Mesendoderm (in vitro differentiated cells): Measurements from ENCODE around the gene IQGAP2.
A peak's percentile ranks its signal among the peaks of the same experiment; 100 is the strongest.
"Not testable (repeated sequence)": the region's sequence is repeated elsewhere in the genome, so short reads cannot be mapped to it uniquely, and the experiment has no call there.

Experiments used
- DNase-seq: peaks from one replicate; pipeline ENCODE4 v3.0.0; 2013
- H2AK5ac ChIP-seq: 2 replicates; pipeline ENCODE4 v1.6.1; 2013; ENCODE audit warnings: low read length, inconsistent platforms
- H2BK120ac ChIP-seq: 2 replicates; pipeline ENCODE4 v1.6.1; 2013; ENCODE audit warnings: low read depth, mild to moderate bottlenecking, low read length, moderate library complexity, mixed read lengths
- H2BK15ac ChIP-seq: replicated peaks from 2 replicates; pipeline ENCODE4 v1.6.1; 2013; ENCODE audit warnings: low read depth, mild to moderate bottlenecking, moderate library complexity
- H2BK5ac ChIP-seq: 2 replicates; pipeline ENCODE4 v1.6.1; 2013; ENCODE audit warnings: low read length, inconsistent platforms
- H3K18ac ChIP-seq: 2 replicates; pipeline ENCODE4 v1.6.1; 2013; ENCODE audit warnings: mild to moderate bottlenecking, low read length, mixed read lengths
- H3K23ac ChIP-seq: one replicate; pipeline ENCODE4 v1.6.1; 2013; ENCODE audit warnings: low read length
- H3K27ac ChIP-seq: 2 replicates; pipeline ENCODE4 v1.5.1; 2013; ENCODE audit warnings: low read depth, mild to moderate bottlenecking, inconsistent platforms, low read length, moderate library complexity
- H3K27me3 ChIP-seq: 2 replicates; pipeline ENCODE4 v1.6.1; 2013; ENCODE audit warnings: low read length, control low read depth, mild to moderate bottlenecking, inconsistent platforms; ENCODE audit not compliant: insufficient read depth, poor library complexity
- H3K36me3 ChIP-seq: 2 replicates; pipeline ENCODE4 v1.6.1; 2013; ENCODE audit warnings: low read length, inconsistent platforms; ENCODE audit not compliant: control insufficient read depth, insufficient read depth
- H3K4ac ChIP-seq: one replicate; pipeline ENCODE4 v1.6.1; 2013; ENCODE audit warnings: low read depth, mild to moderate bottlenecking, low read length, moderate library complexity
- H3K4me1 ChIP-seq: 2 replicates; pipeline ENCODE4 v1.6.1; 2013; ENCODE audit warnings: low read depth, low read length, inconsistent platforms; ENCODE audit not compliant: control insufficient read depth
- H3K4me2 ChIP-seq: 2 replicates; pipeline ENCODE4 v1.6.1; 2013; ENCODE audit warnings: low read length
- H3K4me3 ChIP-seq: 2 replicates; pipeline ENCODE4 v1.5.1; 2013; ENCODE audit warnings: mild to moderate bottlenecking, low read length
- H3K56ac ChIP-seq: one replicate; pipeline ENCODE4 v1.6.1; 2013; ENCODE audit warnings: low read length
- H3K79me1 ChIP-seq: 2 replicates; pipeline ENCODE4 v1.6.1; 2013; ENCODE audit warnings: low read length, inconsistent platforms
- H3K79me2 ChIP-seq: 2 replicates; pipeline ENCODE4 v1.6.1; 2013; ENCODE audit warnings: mild to moderate bottlenecking, low read length; ENCODE audit not compliant: control insufficient read depth, insufficient read depth
- H3K9ac ChIP-seq: 2 replicates; pipeline ENCODE4 v1.6.1; 2013; ENCODE audit warnings: low read length, inconsistent platforms
- H4K5ac ChIP-seq: one replicate; pipeline ENCODE4 v1.6.1; 2013; ENCODE audit warnings: low read length
- H4K8ac ChIP-seq: one replicate; pipeline ENCODE4 v1.6.1; 2013; ENCODE audit warnings: low read depth, mild to moderate bottlenecking, control low read depth, low read length, moderate library complexity
- WGBS: extraction: QIAGEN DNeasy Blood & Tissue Kit; methylation state at CpG from one replicate; pipeline ENCODE4 v1.1.7; 2013; ENCODE audit warnings: low lambda C conversion rate, missing lambda C conversion rate; ENCODE audit not compliant: insufficient coverage; ENCODE audit errors: extremely low coverage; 5-methylcytosine and 5-hydroxymethylcytosine counted together

IQGAP2 gene

DNA sequence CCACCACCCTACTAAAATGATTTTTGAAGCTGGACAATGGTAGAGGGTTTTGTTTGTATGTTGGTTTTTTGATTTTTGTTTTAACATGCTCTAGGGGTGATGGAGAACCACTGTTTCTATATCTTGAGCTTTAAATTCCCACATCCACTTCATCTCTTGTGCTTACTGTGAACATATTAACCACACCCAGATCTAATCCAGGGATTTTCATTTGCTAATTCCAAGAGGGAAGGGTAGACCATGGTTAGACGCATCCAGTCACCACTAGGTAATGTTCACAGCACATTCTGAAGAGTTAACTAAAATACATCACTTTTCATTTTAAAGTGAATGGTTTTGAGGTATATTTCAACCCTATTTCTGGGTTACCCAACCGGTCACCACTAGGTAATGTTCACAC lies 36.5 kb upstream of the IQGAP2 start:
- Histone ChIP-seq H2AK5ac (no peak overlapping the region), H2BK120ac (no peak overlapping the region), H3K27me3 (no peaks in the 10 kb centered on the region), H2BK15ac (peak overlapping the region; percentile 27), H3K4me1 (no peaks in the 10 kb centered on the region), H2BK5ac (no peak overlapping the region), H3K23ac (no peak overlapping the region), H3K4me2 (no peak overlapping the region), H3K27ac (no peak overlapping the region), H3K56ac (no peak overlapping the region), H3K79me1 (no peaks in the 10 kb centered on the region), H4K5ac (no peak overlapping the region), H3K79me2 (no peaks in the 10 kb centered on the region), H3K18ac (no peak overlapping the region), H3K4ac (no peak overlapping the region), H3K4me3 (no peak overlapping the region), H4K8ac (no peak overlapping the region), H3K9ac (no peak overlapping the region), H3K36me3 (no peaks in the 10 kb centered on the region)
- no peak for DNase-seq
- no CpG with 5 or more reads among the region's 2 CpGs for WGBS

DNA sequence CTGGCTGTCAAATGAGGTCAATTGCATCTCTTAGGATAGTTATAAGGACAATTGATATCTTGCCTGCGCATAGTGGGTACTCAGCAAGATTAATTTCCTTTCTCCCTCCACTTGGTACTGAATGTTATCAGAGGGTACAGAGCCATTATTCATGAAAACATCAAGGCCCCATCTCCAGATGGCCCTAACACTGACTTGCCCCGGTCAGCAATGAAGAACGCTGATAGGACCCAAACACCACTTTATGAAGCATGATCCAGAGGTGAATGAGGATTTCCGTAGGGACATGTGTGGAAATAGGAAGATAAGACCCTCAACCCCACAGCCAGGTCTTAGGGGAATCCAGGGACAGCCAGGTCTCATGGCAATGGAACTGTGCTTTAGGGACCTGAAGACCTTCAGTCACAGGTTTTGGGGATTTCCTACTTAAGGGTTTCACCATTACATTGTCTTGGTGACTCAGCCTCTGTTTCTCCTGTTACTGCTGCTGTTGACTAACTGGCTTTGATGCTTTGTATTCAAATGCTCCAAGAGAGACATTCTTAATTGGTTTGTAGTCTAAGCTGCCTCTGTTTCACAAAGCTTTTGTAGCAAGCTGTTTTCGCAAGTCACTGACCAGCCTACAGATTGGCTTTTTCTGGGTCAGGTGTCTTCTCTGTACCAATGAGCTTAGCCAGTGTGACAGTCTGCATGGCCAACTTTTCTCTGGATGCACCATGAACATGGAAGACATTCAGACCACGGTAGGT lies 35.3 kb upstream of the IQGAP2 start:
- H2BK15ac ChIP-seq: no peak overlapping the region
- H3K4me1 ChIP-seq: peaks cover 3% of the 10 kb centered on the region
- H3K4me3 ChIP-seq: no peak overlapping the region
- H2BK120ac ChIP-seq: no peak overlapping the region
- no peaks in the 10 kb centered on the region for H3K79me2 ChIP-seq
- no peak overlapping the region for H4K8ac ChIP-seq
- no peaks in the 10 kb centered on the region for H3K27me3 ChIP-seq
- H3K23ac ChIP-seq: no peak overlapping the region
- DNase-seq: peak; percentile 83
- H3K4me2 ChIP-seq: no peak overlapping the region
- no peak overlapping the region for H3K27ac ChIP-seq
- no peaks in the 10 kb centered on the region for H3K79me1 ChIP-seq
- H3K18ac ChIP-seq: no peak overlapping the region
- no peak overlapping the region for H3K9ac ChIP-seq
- H2BK5ac ChIP-seq: no peak overlapping the region
- no peak overlapping the region for H4K5ac ChIP-seq
- H2AK5ac ChIP-seq: no peak overlapping the region
- H3K4ac ChIP-seq: no peak overlapping the region
- no peak overlapping the region for H3K56ac ChIP-seq
- H3K36me3 ChIP-seq: no peaks in the 10 kb centered on the region
- no CpG with 5 or more reads among the region's 6 CpGs for WGBS

DNA sequence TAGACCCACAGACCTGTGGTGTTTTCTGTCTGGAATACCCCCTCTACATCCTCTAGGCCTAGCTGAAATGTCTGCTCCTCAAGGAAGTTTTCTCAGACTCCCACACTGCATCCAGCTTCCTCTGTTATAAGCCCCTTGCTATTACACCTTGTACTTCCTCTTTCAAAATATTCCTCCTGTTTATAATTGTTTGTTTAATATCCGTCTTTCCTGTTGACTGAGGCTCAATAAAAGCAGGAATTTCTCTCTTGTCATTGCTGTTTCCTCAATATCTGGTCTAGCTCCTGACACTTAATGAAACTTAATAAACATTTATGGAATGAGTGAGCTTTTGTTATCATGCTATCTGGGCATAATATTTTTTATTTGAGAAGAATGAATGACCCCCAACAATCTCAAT lies 34.1 kb upstream of the IQGAP2 start:
- no peak for DNase-seq
- no peak overlapping the region for H3K18ac ChIP-seq
- H3K27me3 ChIP-seq: no peaks in the 10 kb centered on the region
- no peak overlapping the region for H3K4me3 ChIP-seq
- H4K5ac ChIP-seq: no peak overlapping the region
- no peaks in the 10 kb centered on the region for H3K79me1 ChIP-seq
- H3K4ac ChIP-seq: no peak overlapping the region
- no peak overlapping the region for H4K8ac ChIP-seq
- H3K4me1 ChIP-seq: peaks cover 4% of the 10 kb centered on the region
- H3K9ac ChIP-seq: no peak overlapping the region
- H3K56ac ChIP-seq: no peak overlapping the region
- H3K4me2 ChIP-seq: no peak overlapping the region
- H3K27ac ChIP-seq: no peak overlapping the region
- H3K23ac ChIP-seq: no peak overlapping the region
- no peak overlapping the region for H2BK15ac ChIP-seq
- no peaks in the 10 kb centered on the region for H3K79me2 ChIP-seq
- no CpG with 5 or more reads among the region's 1 CpG for WGBS
- no peak overlapping the region for H2BK120ac ChIP-seq
- no peak overlapping the region for H2BK5ac ChIP-seq
- no peaks in the 10 kb centered on the region for H3K36me3 ChIP-seq
- no peak overlapping the region for H2AK5ac ChIP-seq

DNA sequence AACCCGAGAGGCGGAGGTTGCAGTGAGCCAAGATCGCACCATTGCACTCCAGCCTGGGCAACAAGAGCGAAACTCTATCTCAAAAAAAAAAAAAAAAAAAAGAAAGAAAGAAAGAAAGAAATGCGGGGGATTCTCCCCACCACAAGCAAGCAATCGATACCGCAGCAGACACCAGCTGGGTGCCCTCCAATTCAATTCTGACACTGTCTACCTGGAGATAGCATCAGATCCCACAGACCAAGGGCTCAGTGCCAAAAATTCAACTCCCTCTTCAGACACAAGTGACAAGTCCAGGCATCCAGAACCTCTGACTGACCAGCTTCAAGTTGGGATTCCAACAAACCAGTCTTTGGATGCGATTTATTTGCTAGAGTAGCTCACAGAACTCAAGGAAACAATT lies 33.4 kb upstream of the IQGAP2 start:
- not testable (repeated sequence) for H3K27me3 ChIP-seq, H3K27ac ChIP-seq, H3K79me2 ChIP-seq, H3K9ac ChIP-seq, H3K56ac ChIP-seq, DNase-seq, H3K36me3 ChIP-seq, H2BK15ac ChIP-seq, H4K5ac ChIP-seq, H2AK5ac ChIP-seq, H3K23ac ChIP-seq, H3K79me1 ChIP-seq, H4K8ac ChIP-seq, H2BK120ac ChIP-seq, H3K4me3 ChIP-seq, H3K4me2 ChIP-seq, H3K4ac ChIP-seq, H3K4me1 ChIP-seq, H2BK5ac ChIP-seq, H3K18ac ChIP-seq
- WGBS: no CpG with 5 or more reads among the region's 8 CpGs

DNA sequence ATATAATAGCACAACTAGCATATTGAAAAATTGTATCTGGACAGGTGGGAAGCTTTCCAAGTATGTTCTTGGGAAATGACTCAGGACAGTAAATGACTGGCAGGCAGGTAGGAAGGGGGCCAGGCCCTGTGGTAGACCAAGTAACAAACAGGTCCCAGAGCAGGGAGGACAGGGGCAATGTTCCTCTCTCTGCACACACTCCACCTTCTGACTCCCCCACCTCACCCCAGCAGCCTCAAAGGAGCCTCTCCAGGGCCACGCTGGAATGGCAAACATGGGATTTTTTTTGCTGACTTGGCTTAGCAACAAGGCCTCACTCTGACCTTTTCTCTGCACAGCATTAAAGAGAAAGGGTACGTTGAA lies 31.1 kb upstream of the IQGAP2 start:
- Histone ChIP-seq H2BK5ac (no peak overlapping the region), H3K4ac (no peak overlapping the region), H2BK15ac (no peak overlapping the region), H2AK5ac (no peak overlapping the region), H3K4me3 (no peak overlapping the region), H3K79me2 (no peaks in the 10 kb centered on the region), H3K9ac (no peak overlapping the region), H3K36me3 (no peaks in the 10 kb centered on the region), H4K8ac (no peak overlapping the region), H3K18ac (no peak overlapping the region), H3K4me2 (no peak overlapping the region), H2BK120ac (no peak overlapping the region), H3K23ac (no peak overlapping the region), H3K27ac (no peak overlapping the region), H3K79me1 (no peaks in the 10 kb centered on the region), H3K27me3 (no peaks in the 10 kb centered on the region), H3K56ac (no peak overlapping the region), H3K4me1 (peaks cover 4% of the 10 kb centered on the region), H4K5ac (no peak overlapping the region)
- WGBS: no CpG with 5 or more reads among the region's 2 CpGs
- peak; percentile 14 for DNase-seq
